ENCODE measurements around the gene ZFHX3.
A peak's percentile ranks its signal among the peaks of the same experiment; 100 is the strongest.
"Not testable (repeated sequence)": the region's sequence is repeated elsewhere in the genome, so short reads cannot be mapped to it uniquely, and the experiment has no call there.

ZFHX3 gene

GRCh38 chr16:72990571-72990970 lies 57.4 kb downstream of the ZFHX3 start:
- Histone ChIP-seq H3K9me3 (no peaks in the 10 kb centered on the region), H3K36me3 (replicated peaks) (no peaks in the 10 kb centered on the region), H3K4me1 (peaks cover 25% of the 10 kb centered on the region), H3K4me3 (no peak overlapping the region), H3K27me3 (ENCODE audit: low read depth) (no peaks in the 10 kb centered on the region)
- no peak for DNase-seq (ENCODE audit: low spot score in 2 of 2)
- in situ Hi-C loops (cut with MboI; ENCODE audit: low sequenced_read_pairs), result no loop called here

GRCh38 chr16:72989579-72990551 lies 58.1 kb downstream of the ZFHX3 start:
- Histone ChIP-seq H3K27me3 (ENCODE audit: low read depth) (no peaks in the 10 kb centered on the region), H3K9me3 (no peaks in the 10 kb centered on the region), H3K4me1 (peaks cover 28% of the 10 kb centered on the region), H3K4me3 (no peak overlapping the region), H3K36me3 (replicated peaks) (no peaks in the 10 kb centered on the region)
- DNase-seq (ENCODE audit: low spot score in 2 of 2), result peak in 1 of 2 experiments; percentile 35
- in situ Hi-C loops (cut with MboI; ENCODE audit: low sequenced_read_pairs), result no loop called here

- H3K36me3 ChIP-seq (replicated peaks); DNase-seq (ENCODE audit: low spot score in 2 of 2); H3K27me3 ChIP-seq (ENCODE audit: low read depth); in situ Hi-C loops (cut with MboI; ENCODE audit: low sequenced_read_pairs); H3K4me3 ChIP-seq; H3K9me3 ChIP-seq: not testable (repeated sequence)
- peaks cover 28% of the 10 kb centered on the region for H3K4me1 ChIP-seq
Measured at GRCh38 chr16:72989203-72989578, 58.7 kb downstream of the ZFHX3 start.

GRCh38 chr16:72988569-72988968 lies 59.4 kb downstream of the ZFHX3 start:
- Histone ChIP-seq H3K9me3 (no peaks in the 10 kb centered on the region), H3K36me3 (replicated peaks) (no peaks in the 10 kb centered on the region), H3K27me3 (ENCODE audit: low read depth) (no peaks in the 10 kb centered on the region), H3K4me3 (no peak overlapping the region), H3K4me1 (peaks cover 28% of the 10 kb centered on the region)
- DNase-seq (ENCODE audit: low spot score in 2 of 2), result no peak
- in situ Hi-C loops (cut with MboI; ENCODE audit: low sequenced_read_pairs), result no loop called here

- in situ Hi-C loops (cut with MboI; ENCODE audit: low sequenced_read_pairs), result no loop called here
- Histone ChIP-seq H3K4me3 (no peak overlapping the region), H3K4me1 (peaks cover 28% of the 10 kb centered on the region), H3K36me3 (replicated peaks) (no peaks in the 10 kb centered on the region), H3K27me3 (ENCODE audit: low read depth) (no peaks in the 10 kb centered on the region), H3K9me3 (no peaks in the 10 kb centered on the region)
- DNase-seq (ENCODE audit: low spot score in 2 of 2), result no peak
Measured at GRCh38 chr16:72987480-72987901, 60.4 kb downstream of the ZFHX3 start.

GRCh38 chr16:72985995-72986394 lies 61.9 kb downstream of the ZFHX3 start:
- DNase-seq (ENCODE audit: low spot score in 2 of 2), result no peak
- Histone ChIP-seq H3K4me3 (no peak overlapping the region), H3K27me3 (ENCODE audit: low read depth) (no peaks in the 10 kb centered on the region), H3K9me3 (no peaks in the 10 kb centered on the region), H3K4me1 (peaks cover 24% of the 10 kb centered on the region), H3K36me3 (replicated peaks) (0 out of 2 replicates have a peak, but pooled peaks cover 2% of the 10 kb centered on the region)
- in situ Hi-C loops (cut with MboI; ENCODE audit: low sequenced_read_pairs), result no loop called here

- Histone ChIP-seq H3K27me3 (ENCODE audit: low read depth) (no peaks in the 10 kb centered on the region), H3K9me3 (no peaks in the 10 kb centered on the region), H3K4me1 (peaks cover 24% of the 10 kb centered on the region), H3K36me3 (replicated peaks) (0 out of 2 replicates have a peak, but pooled peaks cover 2% of the 10 kb centered on the region), H3K4me3 (no peak overlapping the region)
- in situ Hi-C loops (cut with MboI; ENCODE audit: low sequenced_read_pairs), result no loop called here
- DNase-seq (ENCODE audit: low spot score in 2 of 2), result peak in 1 of 2 experiments; percentile 8
Measured at GRCh38 chr16:72985148-72985941, 62.6 kb downstream of the ZFHX3 start.

GRCh38 chr16:72983728-72984350 lies 64.1 kb downstream of the ZFHX3 start:
- Histone ChIP-seq H3K4me3 (no peak overlapping the region), H3K27me3 (ENCODE audit: low read depth) (no peaks in the 10 kb centered on the region), H3K9me3 (no peaks in the 10 kb centered on the region), H3K4me1 (peaks cover 15% of the 10 kb centered on the region), H3K36me3 (replicated peaks) (0 out of 2 replicates have a peak, but pooled peaks cover 2% of the 10 kb centered on the region)
- no peak for DNase-seq (ENCODE audit: low spot score in 2 of 2)
- in situ Hi-C loops (cut with MboI; ENCODE audit: low sequenced_read_pairs), result no loop called here

GRCh38 chr16:72983241-72983640 lies 64.7 kb downstream of the ZFHX3 start:
- H3K4me3 ChIP-seq, result no peak overlapping the region
- no peak for DNase-seq (ENCODE audit: low spot score in 2 of 2)
- no peaks in the 10 kb centered on the region for H3K9me3 ChIP-seq
- no peaks in the 10 kb centered on the region for H3K27me3 ChIP-seq (ENCODE audit: low read depth)
- H3K36me3 ChIP-seq (replicated peaks), result 0 out of 2 replicates have a peak, but pooled peaks cover 2% of the 10 kb centered on the region
- H3K4me1 ChIP-seq, result peaks cover 15% of the 10 kb centered on the region
- in situ Hi-C loops (cut with MboI; ENCODE audit: low sequenced_read_pairs), result no loop called here

- H3K36me3 ChIP-seq (replicated peaks), result 0 out of 2 replicates have a peak, but pooled peaks cover 2% of the 10 kb centered on the region
- H3K27me3 ChIP-seq (ENCODE audit: low read depth), result no peaks in the 10 kb centered on the region
- in situ Hi-C loops (cut with MboI; ENCODE audit: low sequenced_read_pairs), result no loop called here
- H3K4me3 ChIP-seq, result no peak overlapping the region
- no peaks in the 10 kb centered on the region for H3K9me3 ChIP-seq
- no peak for DNase-seq (ENCODE audit: low spot score in 2 of 2)
- H3K4me1 ChIP-seq, result peaks cover under 1% of the 10 kb centered on the region
Measured at GRCh38 chr16:72979974-72980373, 68.0 kb downstream of the ZFHX3 start.

- H3K4me3 ChIP-seq, result no peak overlapping the region
- H3K9me3 ChIP-seq, result no peaks in the 10 kb centered on the region
- H3K4me1 ChIP-seq, result no peaks in the 10 kb centered on the region; the same call in 1 of the 2 replicates
- DNase-seq (ENCODE audit: low spot score in 2 of 2), result no peak
- in situ Hi-C loops (cut with MboI; ENCODE audit: low sequenced_read_pairs), result no loop called here
- 0 out of 2 replicates have a peak, but pooled peaks cover 2% of the 10 kb centered on the region for H3K36me3 ChIP-seq (replicated peaks)
- H3K27me3 ChIP-seq (ENCODE audit: low read depth), result no peaks in the 10 kb centered on the region
Measured at GRCh38 chr16:72978212-72978611, 69.7 kb downstream of the ZFHX3 start.

- no peak overlapping the region for H3K4me3 ChIP-seq
- in situ Hi-C loops (cut with MboI; ENCODE audit: low sequenced_read_pairs), result no loop called here
- no peaks in the 10 kb centered on the region for H3K9me3 ChIP-seq
- H3K4me1 ChIP-seq, result no peaks in the 10 kb centered on the region; the same call in 1 of the 2 replicates
- DNase-seq (ENCODE audit: low spot score in 2 of 2), result no peak
- H3K27me3 ChIP-seq (ENCODE audit: low read depth), result no peaks in the 10 kb centered on the region
- H3K36me3 ChIP-seq (replicated peaks), result no peaks in the 10 kb centered on the region
Measured at GRCh38 chr16:72977127-72977526, 70.8 kb downstream of the ZFHX3 start.

GRCh38 chr16:72976438-72977064 lies 71.4 kb downstream of the ZFHX3 start:
- Histone ChIP-seq H3K27me3 (ENCODE audit: low read depth) (no peaks in the 10 kb centered on the region), H3K9me3 (no peaks in the 10 kb centered on the region), H3K36me3 (replicated peaks) (no peaks in the 10 kb centered on the region), H3K4me1 (no peaks in the 10 kb centered on the region; the same call in 1 of the 2 replicates), H3K4me3 (no peak overlapping the region)
- in situ Hi-C loops (cut with MboI; ENCODE audit: low sequenced_read_pairs), result no loop called here
- no peak for DNase-seq (ENCODE audit: low spot score in 2 of 2)
